Natural killer cell (primary cell): ENCODE data around the gene KMT2A. TPM values are rescaled to one million over a fixed set of nuclear protein-coding genes. Genes with fewer than 3 reads are reported as not detected.

Source experiments
- ATAC-seq, 3 donors: fragments of 150-1000 bp in 2 of 3; fragments of 200-7000 bp in 1 of 3; cut with Tn5 transposase; 1 replicate in 1 of 3; 2 replicates in 2 of 3; pipeline ENCODE4 v1.10.0; 2021; ENCODE audit warnings: mild to moderate bottlenecking in 2 of 3, moderate library complexity in 2 of 3
- DNase-seq, 2 donors: peaks; one replicate each; pipeline versions ENCODE4 v3.0.0 to v3.0.0-alpha.2; 2013 to 2021; ENCODE audit warnings: mixed read lengths in 1 of 2
- H3K27ac ChIP-seq: one replicate; pipeline ENCODE4 v1.5.1; 2013; ENCODE audit warnings: mild to moderate bottlenecking, low read length
- H3K27me3 ChIP-seq: one replicate; pipeline ENCODE4 v1.6.1; 2013; ENCODE audit warnings: low read length; ENCODE audit not compliant: control insufficient read depth, insufficient read depth
- H3K36me3 ChIP-seq: one replicate; pipeline ENCODE4 v1.6.1; 2013; ENCODE audit warnings: low read length; ENCODE audit not compliant: control insufficient read depth, insufficient read depth
- H3K4me1 ChIP-seq: one replicate; pipeline ENCODE4 v1.6.1; 2013; ENCODE audit warnings: low read length; ENCODE audit not compliant: control insufficient read depth, insufficient read depth
- H3K4me3 ChIP-seq: one replicate; pipeline ENCODE4 v1.5.1; 2013; ENCODE audit warnings: low read length
- H3K9me3 ChIP-seq: one replicate; pipeline ENCODE4 v1.6.1; 2013; ENCODE audit warnings: low read length; ENCODE audit not compliant: control insufficient read depth, insufficient read depth
- H3K27ac Mint-ChIP-seq, 2 donors: one replicate each; pipeline ENCODE4 v1.8.0; 2022; ENCODE audit warnings: mild to moderate bottlenecking in 2 of 2, mixed read lengths in 2 of 2, moderate library complexity in 1 of 2
- H3K27me3 Mint-ChIP-seq, 2 donors: one replicate each; pipeline ENCODE4 v1.8.0; 2022; ENCODE audit warnings: low read depth in 2 of 2, mixed read lengths in 2 of 2
- H3K36me3 Mint-ChIP-seq: one replicate; pipeline ENCODE4 v1.8.0; 2022; ENCODE audit warnings: mixed read lengths
- H3K4me1 Mint-ChIP-seq, 2 donors: one replicate each; pipeline ENCODE4 v1.8.0; 2022; ENCODE audit warnings: mixed read lengths in 2 of 2
- H3K4me3 Mint-ChIP-seq: one replicate; pipeline ENCODE4 v1.8.0; 2022; ENCODE audit warnings: mild to moderate bottlenecking, moderate library complexity, mixed read lengths
- H3K9me3 Mint-ChIP-seq, 2 donors: one replicate each; pipeline ENCODE4 v1.8.0; 2022; ENCODE audit warnings: mixed read lengths in 2 of 2
- CTCF ChIP-seq: fragments of 200-600 bp; IDR thresholded peaks from one replicate; pipeline ENCODE4 v1.8.0; 2022; ENCODE audit warnings: antibody characterized with exemption
- WGBS: methylation state at CpG from one replicate; pipeline ENCODE4 v1.1.7; 2013; ENCODE audit warnings: missing lambda C conversion rate; ENCODE audit not compliant: insufficient coverage; 5-methylcytosine and 5-hydroxymethylcytosine counted together
- intact Hi-C: fragments of 100-400 bp; cut with micrococcal nuclease; formaldehyde crosslinking; loops from one replicate; pipeline ENCODE4 v1.14.2; 2022
- total RNA-seq, 4 donors: library from RNA; stranded (reverse); fragments of 120-200 nt in 1 of 4; gene quantifications; one replicate each; pipeline versions ENCODE4 v1.2.3 to v1.2.4, GENCODE V29; 2013 to 2022

KMT2A gene
- total RNA-seq, 3 donors from 2014 or later (not counting 1 experiment from before 2014, with no cell fraction given), result 146 to 176 (median 157) TPM

GRCh38 chr11:118544647-118545010, 108.3 kb downstream of the KMT2A start:
- no peak overlapping the region for H3K4me3 Mint-ChIP-seq
- no peaks in the 10 kb centered on the region for H3K4me1 Mint-ChIP-seq
- no peak for TF ChIP-seq CTCF
- 89% methylated on average over 3 of the region's 3 CpGs for WGBS
- H3K27me3 ChIP-seq, result no peaks in the 10 kb centered on the region
- intact Hi-C loops, result no loop called here
- H3K27ac Mint-ChIP-seq, result no peak overlapping the region
- ATAC-seq, result no peak
- no peak overlapping the region for H3K4me3 ChIP-seq
- no peak for DNase-seq
- peaks cover 8% of the 10 kb centered on the region for H3K36me3 ChIP-seq
- no peaks in the 10 kb centered on the region for H3K36me3 Mint-ChIP-seq
- no peaks in the 10 kb centered on the region for H3K9me3 ChIP-seq
- H3K27me3 Mint-ChIP-seq, result no peaks in the 10 kb centered on the region
- no peaks in the 10 kb centered on the region for H3K4me1 ChIP-seq
- H3K9me3 Mint-ChIP-seq, result no peaks in the 10 kb centered on the region
- H3K27ac ChIP-seq, result no peak overlapping the region

GRCh38 chr11:118545533-118545932, 109.2 kb downstream of the KMT2A start:
- H3K27ac Mint-ChIP-seq, result no peak overlapping the region
- 88% methylated on average over 5 of the region's 5 CpGs for WGBS
- no peak for TF ChIP-seq CTCF
- ATAC-seq (no peak), DNase-seq (no peak)
- intact Hi-C loops, result no loop called here
- H3K9me3 ChIP-seq, result no peaks in the 10 kb centered on the region
- H3K4me3 ChIP-seq, result no peak overlapping the region
- no peaks in the 10 kb centered on the region for H3K36me3 Mint-ChIP-seq
- no peaks in the 10 kb centered on the region for H3K27me3 ChIP-seq
- no peak overlapping the region for H3K27ac ChIP-seq
- no peaks in the 10 kb centered on the region for H3K27me3 Mint-ChIP-seq
- no peaks in the 10 kb centered on the region for H3K4me1 ChIP-seq
- H3K36me3 ChIP-seq, result peaks cover 8% of the 10 kb centered on the region
- no peak overlapping the region for H3K4me3 Mint-ChIP-seq
- no peaks in the 10 kb centered on the region for H3K9me3 Mint-ChIP-seq
- no peaks in the 10 kb centered on the region for H3K4me1 Mint-ChIP-seq

- no peak overlapping the region for H3K27ac Mint-ChIP-seq
- no peaks in the 10 kb centered on the region for H3K9me3 ChIP-seq
- peaks cover 16% of the 10 kb centered on the region for H3K36me3 ChIP-seq
- no peaks in the 10 kb centered on the region for H3K4me1 Mint-ChIP-seq
- intact Hi-C loops, result no loop called here
- no peak overlapping the region for H3K27ac ChIP-seq
- H3K9me3 Mint-ChIP-seq, result no peaks in the 10 kb centered on the region
- no peaks in the 10 kb centered on the region for H3K27me3 ChIP-seq
- H3K4me1 ChIP-seq, result no peaks in the 10 kb centered on the region
- H3K36me3 Mint-ChIP-seq, result no peaks in the 10 kb centered on the region
- H3K4me3 ChIP-seq, result no peak overlapping the region
- no peak overlapping the region for H3K4me3 Mint-ChIP-seq
- no peak for TF ChIP-seq CTCF
- DNase-seq (no peak), ATAC-seq (no peak)
- no peaks in the 10 kb centered on the region for H3K27me3 Mint-ChIP-seq
- WGBS, result 100% methylated on average over 2 of the region's 2 CpGs
Measured at GRCh38 chr11:118547132-118547531, 110.8 kb downstream of the KMT2A start.

GRCh38 chr11:118552341-118552740, 116.0 kb downstream of the KMT2A start:
- Mint-ChIP-seq H3K36me3 (peaks cover 9% of the 10 kb centered on the region), H3K27me3 (no peaks in the 10 kb centered on the region), H3K9me3 (no peaks in the 10 kb centered on the region), H3K27ac (no peak overlapping the region), H3K4me3 (no peak overlapping the region), H3K4me1 (no peaks in the 10 kb centered on the region)
- intact Hi-C loops, result no loop called here
- DNase-seq, result no peak
- no peaks in the 10 kb centered on the region for H3K27me3 ChIP-seq
- WGBS, result 92% methylated on average over 4 of the region's 4 CpGs
- TF ChIP-seq CTCF, result no peak
- no peaks in the 10 kb centered on the region for H3K9me3 ChIP-seq
- no peak overlapping the region for H3K27ac ChIP-seq
- ATAC-seq, result no peak
- peaks cover 30% of the 10 kb centered on the region for H3K36me3 ChIP-seq
- no peaks in the 10 kb centered on the region for H3K4me1 ChIP-seq
- H3K4me3 ChIP-seq, result no peak overlapping the region
